MM.1S (cell line): ENCODE measurements around the gene DOK1.
A peak's percentile ranks its signal among the peaks of the same experiment; 100 is the strongest.

ENCODE experiments used
- DNase-seq: peaks from one replicate; pipeline ENCODE4 v3.0.0-alpha.2; 2015
- H2AFZ ChIP-seq: fragments of 300-600 bp; sonication (generic); 2 replicates; pipeline ENCODE4 v1.6.0; 2016; ENCODE audit warnings: antibody characterized with exemption, low read length
- H3F3A ChIP-seq: fragments of 300-600 bp; sonication (generic); 2 replicates; pipeline ENCODE4 v1.6.1; 2016; ENCODE audit warnings: mild to moderate bottlenecking, antibody characterized with exemption, low read length, moderate library complexity, mixed read lengths; ENCODE audit not compliant: insufficient read depth
- H3K27ac ChIP-seq: fragments of 300-600 bp; sonication (generic); 2 replicates; pipeline ENCODE4 v1.5.1; 2016; ENCODE audit warnings: mild to moderate bottlenecking, low read length
- H3K27me3 ChIP-seq: fragments of 300-600 bp; sonication (generic); replicated peaks from 2 replicates; pipeline ENCODE4 v1.6.0; 2016; ENCODE audit warnings: low read length; ENCODE audit not compliant: insufficient read depth
- H3K36me3 ChIP-seq: fragments of 300-600 bp; sonication (generic); replicated peaks from 2 replicates; pipeline ENCODE4 v1.6.1; 2016; ENCODE audit warnings: mild to moderate bottlenecking, low read length, mixed read lengths; ENCODE audit not compliant: insufficient read depth
- H3K4me1 ChIP-seq: fragments of 300-600 bp; sonication (generic); 2 replicates; pipeline ENCODE4 v1.6.1; 2016; ENCODE audit warnings: low read length, mixed read lengths
- H3K4me2 ChIP-seq: fragments of 300-600 bp; sonication (generic); 2 replicates; pipeline ENCODE4 v1.6.0; 2016; ENCODE audit warnings: low read depth, low read length
- H3K4me3 ChIP-seq: fragments of 300-600 bp; sonication (generic); 2 replicates; pipeline ENCODE4 v1.5.1; 2016; ENCODE audit warnings: low read length, mixed read lengths
- H3K79me2 ChIP-seq: fragments of 300-600 bp; sonication (generic); 2 replicates; pipeline ENCODE4 v1.6.1; 2016; ENCODE audit warnings: mixed run types, low read length, mixed read lengths
- H3K9ac ChIP-seq: fragments of 300-600 bp; sonication (generic); 2 replicates; pipeline ENCODE4 v1.6.1; 2016; ENCODE audit warnings: low read length, mixed read lengths
- H3K9me2 ChIP-seq: fragments of 300-600 bp; sonication (generic); replicated peaks from 2 replicates; pipeline ENCODE4 v1.6.1; 2016; ENCODE audit warnings: mild to moderate bottlenecking, low read length, mixed read lengths; ENCODE audit not compliant: insufficient read depth
- H3K9me3 ChIP-seq: fragments of 300-600 bp; sonication (generic); replicated peaks from 2 replicates; pipeline ENCODE4 v1.6.1; 2016; ENCODE audit warnings: mild to moderate bottlenecking, low read length, mixed read lengths; ENCODE audit not compliant: insufficient read depth
- H4K20me1 ChIP-seq: fragments of 300-600 bp; sonication (generic); 2 replicates; pipeline ENCODE4 v1.6.1; 2016; ENCODE audit warnings: mild to moderate bottlenecking, low read length, moderate library complexity, mixed read lengths; ENCODE audit not compliant: insufficient read depth
- EZH2 ChIP-seq: fragments of 300-600 bp; sonication (generic); optimal IDR thresholded peaks from 2 replicates; pipeline ENCODE3; 2017; ENCODE audit warnings: low read depth, mild to moderate bottlenecking, antibody characterized with exemption, low read length, mixed read lengths
- EZH2phosphoT487 ChIP-seq: fragments of 300-600 bp; sonication (generic); IDR thresholded peaks from 2 replicates; pipeline ENCODE4 v1.6.1; 2018; ENCODE audit warnings: antibody characterized with exemption, low read length
- TF ChIP-seq, protein P1 (sequence below): fragments of 300-600 bp; sonication (generic); IDR thresholded peaks from 2 replicates; pipeline ENCODE4 v1.5.1; 2016; ENCODE audit warnings: antibody characterized with exemption, low read length, mixed read lengths

DOK1 gene

DNA sequence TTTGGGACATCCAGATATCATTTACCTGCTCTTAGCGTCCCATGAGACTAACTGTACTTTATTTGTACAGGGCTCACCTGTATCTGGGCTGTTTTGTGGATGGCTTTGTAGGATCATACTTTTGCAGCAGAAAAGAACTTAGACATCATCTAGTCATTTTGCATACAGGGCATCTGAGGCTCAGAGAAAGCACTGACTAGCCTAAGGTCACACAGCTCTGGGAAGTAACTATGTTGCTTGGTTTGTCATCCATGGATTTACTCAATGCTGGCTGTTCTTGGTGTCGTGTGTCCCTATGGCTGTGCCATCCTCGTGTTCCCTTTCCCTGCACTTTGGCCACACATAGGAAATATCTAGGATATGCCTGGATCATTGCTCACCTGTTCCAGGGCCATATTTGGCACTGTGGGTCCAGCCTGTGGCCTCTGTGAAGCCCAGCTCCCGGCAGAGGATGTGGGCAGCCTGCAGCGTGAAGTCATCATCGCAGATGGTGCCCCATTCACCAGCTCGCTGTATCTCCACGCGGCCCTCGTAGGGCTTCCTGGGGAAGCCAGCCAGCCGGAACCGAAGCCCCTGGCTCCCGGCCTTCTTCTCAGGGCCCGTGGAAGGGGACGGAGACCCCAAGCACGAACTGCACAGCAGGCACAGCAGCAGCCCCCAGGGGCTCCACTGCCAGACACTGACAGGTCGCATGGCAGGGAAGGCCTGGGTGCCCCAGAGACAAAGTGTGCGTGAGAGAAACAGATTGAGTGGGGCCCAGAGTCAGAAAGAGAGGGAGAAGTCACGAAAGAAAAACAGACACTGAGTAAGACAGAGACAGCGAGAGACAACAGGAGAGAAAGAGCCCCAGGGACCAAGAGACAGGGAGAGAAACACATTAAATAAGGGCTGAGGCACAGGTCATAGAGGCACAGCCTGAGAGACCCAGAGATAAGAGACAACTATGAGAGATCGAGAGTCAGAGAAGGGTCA, 2.3 kb upstream of the DOK1 start:
- Histone ChIP-seq H3K9me2 (no peaks in the 10 kb centered on the region), H3K4me3 (no peak overlapping the region), H3K9me3 (no peaks in the 10 kb centered on the region), H2AFZ (no peak overlapping the region), H3K9ac (no peak overlapping the region), H3F3A (no peaks in the 10 kb centered on the region), H3K27me3 (peaks cover 34% of the 10 kb centered on the region), H3K36me3 (0 out of 2 replicates have a peak, but pooled peaks cover 2% of the 10 kb centered on the region), H4K20me1 (no peaks in the 10 kb centered on the region), H3K4me1 (peaks cover 3% of the 10 kb centered on the region; the same call in 1 of the 2 replicates), H3K4me2 (no peak overlapping the region), H3K27ac (no peak overlapping the region), H3K79me2 (peaks cover 9% of the 10 kb centered on the region; the same call in 1 of the 2 replicates)
- DNase-seq = no peak
- TF ChIP-seq EZH2 (no peak), EZH2phosphoT487 (no peak)
- TF ChIP-seq, protein P1, sequence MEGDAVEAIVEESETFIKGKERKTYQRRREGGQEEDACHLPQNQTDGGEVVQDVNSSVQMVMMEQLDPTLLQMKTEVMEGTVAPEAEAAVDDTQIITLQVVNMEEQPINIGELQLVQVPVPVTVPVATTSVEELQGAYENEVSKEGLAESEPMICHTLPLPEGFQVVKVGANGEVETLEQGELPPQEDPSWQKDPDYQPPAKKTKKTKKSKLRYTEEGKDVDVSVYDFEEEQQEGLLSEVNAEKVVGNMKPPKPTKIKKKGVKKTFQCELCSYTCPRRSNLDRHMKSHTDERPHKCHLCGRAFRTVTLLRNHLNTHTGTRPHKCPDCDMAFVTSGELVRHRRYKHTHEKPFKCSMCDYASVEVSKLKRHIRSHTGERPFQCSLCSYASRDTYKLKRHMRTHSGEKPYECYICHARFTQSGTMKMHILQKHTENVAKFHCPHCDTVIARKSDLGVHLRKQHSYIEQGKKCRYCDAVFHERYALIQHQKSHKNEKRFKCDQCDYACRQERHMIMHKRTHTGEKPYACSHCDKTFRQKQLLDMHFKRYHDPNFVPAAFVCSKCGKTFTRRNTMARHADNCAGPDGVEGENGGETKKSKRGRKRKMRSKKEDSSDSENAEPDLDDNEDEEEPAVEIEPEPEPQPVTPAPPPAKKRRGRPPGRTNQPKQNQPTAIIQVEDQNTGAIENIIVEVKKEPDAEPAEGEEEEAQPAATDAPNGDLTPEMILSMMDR = no peak

DNA sequence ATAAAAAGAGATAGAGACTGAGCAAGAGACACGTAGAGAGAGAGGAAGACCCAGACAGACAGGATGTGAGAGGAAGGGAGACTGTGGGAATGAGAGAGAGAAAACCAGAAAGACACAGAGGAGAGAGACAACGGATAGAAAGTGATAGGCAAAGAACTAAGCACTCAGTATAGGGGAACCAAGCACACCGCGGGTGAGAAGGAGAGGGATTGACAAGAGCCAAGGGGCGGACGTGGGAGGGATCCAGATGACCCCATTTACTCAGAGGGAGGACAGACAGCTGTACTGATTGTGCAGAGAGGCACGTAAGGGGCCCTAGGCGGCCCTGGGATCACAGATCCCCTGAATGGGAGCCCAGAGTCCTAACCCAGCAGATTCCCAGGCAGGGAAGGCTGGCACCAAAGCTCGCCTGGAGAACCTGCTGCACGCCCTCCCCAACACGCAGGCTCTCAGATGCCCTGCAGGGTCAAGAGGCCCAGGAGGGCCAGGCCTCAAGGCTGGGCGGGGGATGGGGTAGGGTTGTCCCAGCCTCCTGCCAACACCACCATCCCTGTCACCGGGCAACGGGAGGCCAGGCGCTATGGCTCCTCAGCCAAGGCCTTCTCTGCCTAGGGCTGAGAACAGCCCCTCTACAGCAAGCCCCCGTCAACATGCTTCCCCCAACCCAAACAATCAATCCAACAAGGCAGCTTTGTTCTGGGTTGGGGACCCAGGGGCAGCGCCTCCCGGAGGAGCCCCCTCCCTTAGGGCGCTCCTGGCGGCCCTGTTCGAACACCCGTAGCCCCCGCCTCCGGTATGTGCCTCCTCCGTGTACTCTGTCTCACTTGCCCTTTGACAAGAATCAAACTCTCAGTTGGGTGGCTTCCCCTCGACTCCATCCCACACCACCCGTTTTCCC, 1.4 kb upstream of the DOK1 start:
- Histone ChIP-seq H3K9ac (no peak overlapping the region), H4K20me1 (no peaks in the 10 kb centered on the region), H3K4me2 (peak overlapping the region; percentile 94; the same call in 1 of the 2 replicates), H3K27me3 (peaks cover 25% of the 10 kb centered on the region), H3K4me1 (peaks cover 3% of the 10 kb centered on the region; the same call in 1 of the 2 replicates), H3K79me2 (peaks cover 9% of the 10 kb centered on the region; the same call in 1 of the 2 replicates), H3K9me3 (no peaks in the 10 kb centered on the region), H3K4me3 (peak overlapping the region; percentile 93; the same call in 1 of the 2 replicates), H3K27ac (no peak overlapping the region), H3F3A (no peaks in the 10 kb centered on the region), H2AFZ (peak overlapping the region; percentile 87), H3K36me3 (0 out of 2 replicates have a peak, but pooled peaks cover 2% of the 10 kb centered on the region), H3K9me2 (no peaks in the 10 kb centered on the region)
- DNase-seq = no peak
- TF ChIP-seq EZH2 = no peak
- TF ChIP-seq, protein P1 = no peak
- TF ChIP-seq EZH2phosphoT487 = no peak

DNA sequence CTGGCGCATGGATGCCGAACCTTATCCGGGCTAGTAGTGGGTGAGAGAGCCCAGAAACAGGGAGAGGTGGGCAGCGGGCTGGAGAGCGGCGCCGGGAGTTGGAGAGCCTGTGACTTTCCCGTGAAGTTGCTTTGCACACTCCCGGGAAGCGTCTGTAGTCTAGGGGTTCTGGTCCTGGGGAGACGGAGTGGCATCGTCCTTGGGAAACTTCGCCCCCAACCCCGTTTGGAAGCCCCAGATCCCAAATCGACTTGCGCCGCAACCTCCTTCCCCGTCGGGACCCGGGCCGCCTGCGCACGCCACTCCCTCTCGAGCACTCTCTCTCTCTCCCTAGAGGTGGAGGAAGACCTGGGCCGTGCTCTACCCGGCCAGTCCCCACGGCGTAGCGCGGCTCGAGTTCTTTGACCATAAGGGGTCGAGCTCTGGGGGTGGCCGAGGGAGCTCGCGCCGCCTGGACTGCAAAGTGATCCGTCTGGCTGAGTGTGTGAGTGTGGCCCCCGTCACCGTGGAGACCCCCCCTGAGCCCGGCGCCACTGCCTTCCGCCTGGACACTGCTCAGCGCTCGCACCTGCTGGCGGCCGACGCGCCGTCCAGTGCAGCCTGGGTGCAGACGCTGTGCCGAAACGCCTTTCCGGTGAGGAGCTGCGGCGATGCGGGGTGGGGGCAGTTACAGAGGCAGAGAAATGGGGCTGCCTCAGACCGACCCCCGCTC, 456 bp downstream of the DOK1 start:
- H3K27ac ChIP-seq = peak overlapping the region; percentile 53; the same call in 1 of the 2 replicates
- DNase-seq = peak; percentile 61
- peak overlapping the region; percentile 93 for H3K4me3 ChIP-seq

More for the DNA sequence above, 456 bp downstream of the DOK1 start:
- Histone ChIP-seq H3K9me3 (no peaks in the 10 kb centered on the region), H3K9me2 (no peaks in the 10 kb centered on the region), H3K27me3 (peaks cover 9% of the 10 kb centered on the region), H4K20me1 (no peaks in the 10 kb centered on the region), H2AFZ (peak overlapping the region; percentile 87), H3K4me2 (peak overlapping the region; percentile 94), H3K36me3 (0 out of 2 replicates have a peak, but pooled peaks cover 2% of the 10 kb centered on the region), H3K79me2 (peaks cover 9% of the 10 kb centered on the region; the same call in 1 of the 2 replicates), H3K9ac (peak overlapping the region; percentile 86), H3F3A (no peaks in the 10 kb centered on the region), H3K4me1 (peaks cover 3% of the 10 kb centered on the region; the same call in 1 of the 2 replicates)
- TF ChIP-seq, protein P1 = no peak
- no peak for TF ChIP-seq EZH2phosphoT487
